Stimulated activated CD4-positive, alpha-beta T cell treated with anti-CD3 and anti-CD28 coated beads, Interleukin-4, amount 100 ng/mL, for 1 hour (primary cell): ENCODE results near the gene NSUN2.

Experiments used
- DNase-seq: peaks from one replicate; pipeline ENCODE4 v3.0.0-alpha.2; 2020

The NSUN2 gene

DNA sequence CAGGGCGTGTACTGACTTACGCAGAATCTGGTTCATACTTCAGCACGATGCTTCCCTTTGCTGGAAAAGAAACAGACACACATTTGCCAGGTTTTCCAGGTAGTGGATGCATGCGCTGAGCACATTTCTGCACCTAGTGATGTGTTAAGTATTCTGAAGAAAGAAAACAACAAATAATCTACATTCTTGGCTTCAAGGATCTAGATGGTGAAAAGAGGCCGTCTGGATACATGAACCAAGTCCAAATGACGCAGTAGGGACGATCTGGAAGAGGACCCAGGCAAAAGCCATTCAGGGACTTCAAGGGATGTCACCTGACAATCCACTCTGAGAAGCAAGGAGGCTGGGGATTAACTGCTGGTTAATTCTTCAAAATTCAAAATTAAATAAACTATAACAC lies 30.4 kb downstream of the NSUN2 start:
- no peak for DNase-seq

DNA sequence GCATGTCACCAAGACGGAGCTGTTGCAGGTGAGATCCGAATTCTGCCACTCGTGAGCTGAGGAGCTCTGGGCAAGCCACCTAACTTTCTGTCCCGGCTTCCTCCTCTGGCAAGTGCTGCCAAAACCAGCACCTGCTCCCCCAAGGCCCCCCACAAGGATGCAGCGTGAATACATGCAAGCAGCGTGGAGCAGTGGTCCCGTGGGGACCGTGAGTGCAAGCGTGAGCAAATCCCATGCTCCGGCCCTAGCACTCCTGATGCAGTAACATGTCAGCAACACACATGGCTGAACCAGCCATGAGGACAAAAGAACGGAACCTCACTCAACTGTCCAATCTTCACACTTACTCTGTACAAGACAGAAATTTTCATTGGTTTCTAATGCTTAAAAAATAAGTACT lies 31.0 kb downstream of the NSUN2 start:
- no peak for DNase-seq

DNA sequence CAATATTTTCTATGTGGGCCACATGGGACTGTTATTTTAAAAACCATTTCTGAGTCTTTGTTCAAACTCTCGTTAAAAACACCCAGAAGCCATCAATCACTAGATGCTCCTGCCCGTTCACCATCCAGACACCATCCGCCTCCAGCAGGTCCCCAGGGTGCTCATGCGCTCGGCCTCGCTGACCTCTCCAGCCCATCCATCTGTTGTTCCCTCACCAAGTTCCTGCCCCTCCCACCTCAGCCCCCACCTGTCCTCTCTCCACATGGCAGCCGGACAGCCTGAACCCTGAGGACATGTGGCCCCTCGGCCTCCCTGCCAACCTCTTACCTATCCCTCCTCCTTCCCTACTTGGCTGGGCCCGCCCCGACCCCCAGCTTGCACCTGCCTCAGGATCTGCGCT lies 31.6 kb downstream of the NSUN2 start:
- DNase-seq, result no peak

DNA sequence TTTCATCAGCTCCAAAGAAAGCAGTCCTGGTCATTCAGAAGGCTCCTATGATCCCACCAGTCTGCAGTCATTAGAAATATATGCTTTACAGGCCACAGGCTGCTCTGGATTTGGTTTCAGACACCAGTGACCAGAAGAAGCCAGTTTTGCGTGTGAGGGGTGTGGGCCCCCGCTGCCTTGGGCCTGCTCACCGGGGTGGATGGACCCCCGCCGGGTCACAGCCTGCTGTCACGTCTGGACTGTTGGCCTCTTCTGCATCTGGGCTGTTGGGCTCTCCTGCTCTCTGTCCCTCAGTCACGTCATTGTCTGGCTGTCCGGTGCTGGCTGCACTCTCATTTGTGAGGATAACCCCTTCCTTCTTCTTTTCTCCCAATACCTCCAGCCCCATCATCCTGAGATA lies 33.1 kb downstream of the NSUN2 start:
- no peak for DNase-seq

DNA sequence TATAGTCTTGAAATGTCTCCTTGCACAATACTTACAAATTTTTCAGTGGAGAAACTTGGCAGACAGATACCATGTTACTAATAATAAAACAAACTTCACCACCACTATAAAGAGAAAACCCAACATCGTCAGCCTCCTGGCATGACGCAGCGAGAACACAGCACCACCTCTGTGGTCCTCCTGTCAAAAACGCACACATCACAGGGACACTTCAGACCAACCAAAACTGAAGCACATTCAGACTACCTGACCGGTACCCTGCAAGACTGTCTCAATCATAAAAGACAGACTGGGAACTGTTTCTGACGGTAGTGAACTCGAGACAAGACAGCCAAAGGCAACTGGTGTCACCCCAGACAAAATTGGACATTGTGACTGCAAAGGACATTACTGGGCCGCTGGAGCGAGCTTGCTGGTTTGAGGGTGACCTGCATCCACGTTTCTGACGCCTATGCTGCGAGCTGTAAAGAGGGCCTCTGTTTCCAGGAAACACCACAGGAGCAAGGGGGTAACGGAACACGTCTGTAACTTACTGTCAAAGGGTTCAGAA lies 34.4 kb downstream of the NSUN2 start:
- DNase-seq, result no peak

DNA sequence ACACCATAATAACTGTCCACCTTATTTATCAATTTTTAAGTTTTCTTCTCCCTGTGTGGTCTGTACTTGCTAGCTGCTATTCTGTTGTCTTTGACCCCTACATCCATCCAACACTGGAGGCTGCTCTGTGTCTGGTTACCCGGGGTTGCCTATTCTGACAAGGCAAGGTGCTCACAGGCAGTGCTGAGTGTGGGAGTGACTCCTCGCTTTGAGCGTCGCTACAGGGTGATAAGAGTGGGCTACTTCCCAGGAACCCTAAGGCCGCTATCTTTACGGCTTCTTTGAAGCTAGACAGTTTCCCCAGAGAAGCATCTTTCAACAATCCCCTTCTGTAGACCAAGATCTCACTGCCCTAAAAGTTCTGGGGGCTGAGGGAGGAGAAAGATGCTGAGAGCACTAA lies 35.3 kb downstream of the NSUN2 start:
- DNase-seq, result no peak

DNA sequence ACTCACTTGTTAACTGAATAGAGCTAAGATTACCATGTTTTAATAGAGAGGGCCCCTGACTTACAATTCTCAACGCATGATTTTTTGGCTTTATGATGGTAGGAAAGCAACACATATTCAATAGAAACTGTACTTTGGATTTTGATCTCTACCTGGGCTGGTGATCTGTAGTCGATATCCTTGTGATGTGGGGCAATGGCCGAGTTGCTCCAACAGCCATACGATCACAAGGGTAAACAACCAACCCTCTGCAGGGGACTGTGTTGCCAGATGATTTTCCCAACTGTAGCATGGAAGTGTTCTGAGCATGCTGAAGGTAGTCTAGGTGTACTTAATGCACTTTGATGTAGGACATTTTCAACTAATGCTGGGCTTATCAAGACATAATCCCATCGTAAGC lies 36.5 kb downstream of the NSUN2 start:
- DNase-seq, result no peak

DNA sequence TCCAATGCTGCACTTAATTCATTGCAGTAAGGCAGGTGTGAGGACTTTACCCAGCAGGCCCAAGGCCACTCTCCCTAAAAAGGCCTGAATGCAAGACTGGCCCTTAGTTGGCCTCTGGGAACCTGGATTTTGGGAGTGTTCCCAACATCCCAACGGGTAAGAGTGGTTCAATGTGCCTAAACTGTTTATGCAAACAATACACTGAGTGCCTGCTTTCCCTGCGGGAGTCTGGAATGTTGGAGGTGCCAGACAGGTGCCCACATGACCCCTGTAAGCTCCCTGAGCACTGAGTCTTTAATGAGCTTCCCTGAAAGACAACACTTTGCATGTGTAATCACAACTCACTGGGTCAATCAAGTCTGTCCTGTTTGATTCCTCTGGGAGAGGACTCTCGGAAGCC lies 37.4 kb downstream of the NSUN2 start:
- no peak for DNase-seq

DNA sequence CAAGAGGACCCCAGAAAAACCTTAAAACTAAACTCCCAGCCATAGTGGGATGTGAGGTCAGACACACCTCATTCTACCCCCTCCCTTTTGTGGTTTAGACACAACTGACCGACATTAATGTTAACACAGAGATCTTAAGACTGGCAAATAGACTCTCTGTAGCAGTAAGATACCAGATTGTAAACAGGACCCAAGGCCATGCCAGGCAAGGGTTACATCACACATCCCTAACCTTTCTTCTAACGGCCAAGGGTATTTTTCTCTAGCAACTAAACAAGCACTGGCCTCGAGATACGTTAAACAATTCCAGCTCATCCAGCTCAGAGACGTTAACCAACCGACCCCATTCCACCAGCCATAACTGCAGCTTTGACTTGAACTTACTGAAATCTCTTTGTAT lies 38.8 kb downstream of the NSUN2 start:
- DNase-seq, result no peak

DNA sequence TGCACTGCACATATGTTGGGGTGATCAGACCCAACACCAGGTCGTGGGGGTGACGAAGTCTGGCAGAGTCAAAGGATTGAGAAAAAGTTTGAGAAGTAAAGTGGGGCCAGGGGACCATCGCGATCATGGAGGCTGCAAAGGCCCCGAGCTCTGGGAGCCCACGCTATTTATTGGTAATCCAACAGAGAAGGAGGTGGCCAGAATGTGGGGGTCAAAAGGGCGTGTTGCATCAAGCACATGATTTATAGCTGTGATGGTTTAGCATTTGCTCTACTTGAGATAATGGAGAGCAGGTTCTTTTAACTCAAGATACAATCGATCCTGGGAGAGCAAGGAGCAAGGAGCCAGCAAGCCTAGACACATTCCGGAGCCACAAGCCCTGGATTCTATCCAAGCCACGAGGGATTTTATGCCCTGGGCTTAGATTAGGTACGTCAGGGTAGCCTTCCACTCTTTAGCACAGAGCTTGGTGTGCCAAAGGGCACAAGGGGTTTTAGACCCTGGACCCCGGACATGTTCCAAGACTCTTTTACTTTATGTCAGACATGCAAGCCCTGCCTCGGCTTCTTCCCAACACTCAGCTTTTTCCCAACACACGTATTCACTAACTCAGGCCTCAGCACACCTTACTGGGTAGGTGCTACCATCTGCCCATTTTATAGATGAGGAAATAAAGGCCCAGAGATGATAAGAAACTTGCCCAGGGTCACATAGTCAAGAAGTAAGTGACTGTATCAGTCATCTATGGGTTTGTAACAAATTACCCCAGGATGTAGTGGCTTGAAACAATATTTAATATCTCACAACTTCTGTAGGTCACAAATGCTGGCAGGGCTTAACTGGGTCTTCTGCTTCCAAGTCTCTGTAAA lies 39.5 kb downstream of the NSUN2 start:
- DNase-seq, result no peak

DNA sequence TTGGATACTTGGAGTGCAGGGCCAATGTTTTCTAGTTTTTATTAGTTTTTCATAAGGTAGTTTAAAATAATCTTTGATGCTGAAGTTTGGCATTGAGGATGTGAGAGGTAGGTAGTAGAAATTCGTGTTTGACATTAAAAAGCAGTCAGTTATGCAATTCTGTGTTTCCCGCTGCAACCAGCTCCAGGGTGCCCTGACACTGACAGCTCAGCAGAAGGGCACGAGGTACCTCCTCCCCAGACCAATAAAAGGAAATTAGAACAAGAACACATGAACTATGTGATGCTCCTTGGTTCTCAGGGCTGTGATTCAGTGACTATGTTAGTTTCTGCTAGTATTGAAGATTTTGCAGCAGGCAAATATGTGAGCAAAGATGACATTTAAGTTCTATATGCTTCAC lies 40.2 kb downstream of the NSUN2 start:
- DNase-seq, result no peak

DNA sequence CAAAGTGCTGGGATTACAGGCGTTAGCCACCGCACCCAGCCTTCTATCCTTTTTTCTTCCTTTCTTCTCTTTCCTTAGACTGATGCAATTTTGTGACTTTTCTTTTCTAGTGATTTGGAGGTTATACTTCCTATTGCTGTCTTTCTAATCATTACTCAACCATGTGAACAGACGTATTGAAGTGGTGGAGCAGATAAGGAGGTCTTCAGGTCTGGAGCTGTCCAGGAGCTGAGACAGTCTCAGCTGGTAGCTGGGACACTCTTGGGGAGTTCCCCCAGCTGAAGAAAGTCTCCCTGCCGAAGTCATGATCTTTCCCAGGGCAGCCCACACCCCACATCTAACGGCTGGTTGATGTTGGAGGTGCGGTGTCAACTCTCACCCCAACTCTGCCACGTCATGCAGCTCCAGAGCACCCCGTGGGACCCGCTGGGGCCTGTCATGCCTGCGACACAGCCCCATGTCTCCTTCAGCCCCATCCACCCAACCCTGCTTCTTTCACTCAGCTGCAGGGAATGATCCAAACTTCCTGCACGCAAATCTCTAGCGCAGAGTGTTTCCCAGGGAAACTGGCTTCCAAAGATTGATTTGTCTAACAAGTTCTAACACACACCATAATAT lies 41.1 kb downstream of the NSUN2 start:
- DNase-seq, result no peak

DNA sequence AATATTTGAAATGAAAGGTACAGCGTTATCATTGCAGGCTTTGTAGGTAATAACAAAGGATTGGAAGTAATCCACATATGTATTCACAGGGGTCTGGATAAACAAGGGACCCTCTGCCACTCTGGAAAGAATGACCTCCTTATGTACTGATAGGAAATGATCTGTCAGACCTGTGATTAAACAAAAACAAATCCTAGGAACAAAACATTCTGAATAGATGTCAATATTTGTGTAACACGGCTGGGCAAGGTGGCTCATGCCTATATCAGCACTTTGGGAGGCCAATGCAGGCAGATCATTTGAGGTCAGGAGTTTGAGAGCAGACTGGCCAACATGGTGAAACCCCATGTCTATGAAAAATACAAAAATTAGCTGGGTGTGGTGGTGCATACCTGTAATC lies 42.3 kb downstream of the NSUN2 start:
- DNase-seq, result no peak

DNA sequence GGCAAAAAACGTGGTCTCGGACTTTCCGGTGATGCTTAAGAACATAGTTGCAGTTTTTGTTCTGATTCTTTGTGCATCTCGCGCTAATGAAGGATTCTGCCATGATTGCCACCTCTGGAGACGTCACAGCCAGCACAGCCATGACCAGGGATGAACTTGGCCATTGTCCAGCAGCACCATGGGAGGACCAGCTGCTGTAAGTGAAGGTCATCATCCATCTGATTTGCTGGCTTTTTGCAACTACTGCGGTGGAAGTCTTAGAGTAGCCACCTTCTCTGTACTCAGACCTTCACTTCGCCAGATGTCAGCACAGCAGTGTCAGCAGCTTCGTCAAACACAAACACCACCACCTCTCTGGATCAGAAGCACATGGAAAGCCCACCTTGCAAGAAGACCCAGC lies 45.7 kb downstream of the NSUN2 start:
- DNase-seq, result no peak

DNA sequence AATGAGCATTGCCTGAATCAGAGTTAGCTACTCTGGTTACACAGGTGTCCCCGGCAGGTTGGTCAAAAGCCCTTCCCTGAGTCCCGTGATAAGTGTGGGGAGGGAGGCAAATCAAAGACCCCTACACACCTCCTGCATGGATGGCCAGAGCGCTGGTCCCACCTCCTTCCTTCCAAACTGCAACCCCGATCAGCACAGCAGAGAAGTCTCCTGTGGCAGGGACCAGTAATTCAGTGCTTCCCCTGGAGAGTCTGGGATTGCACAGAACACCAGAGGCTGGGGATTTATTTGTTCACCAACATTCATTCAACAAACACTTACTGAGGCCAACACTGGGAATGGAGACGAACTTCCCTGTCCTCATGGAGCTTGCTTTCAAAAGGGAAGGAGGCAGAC lies 46.2 kb downstream of the NSUN2 start:
- no peak for DNase-seq

DNA sequence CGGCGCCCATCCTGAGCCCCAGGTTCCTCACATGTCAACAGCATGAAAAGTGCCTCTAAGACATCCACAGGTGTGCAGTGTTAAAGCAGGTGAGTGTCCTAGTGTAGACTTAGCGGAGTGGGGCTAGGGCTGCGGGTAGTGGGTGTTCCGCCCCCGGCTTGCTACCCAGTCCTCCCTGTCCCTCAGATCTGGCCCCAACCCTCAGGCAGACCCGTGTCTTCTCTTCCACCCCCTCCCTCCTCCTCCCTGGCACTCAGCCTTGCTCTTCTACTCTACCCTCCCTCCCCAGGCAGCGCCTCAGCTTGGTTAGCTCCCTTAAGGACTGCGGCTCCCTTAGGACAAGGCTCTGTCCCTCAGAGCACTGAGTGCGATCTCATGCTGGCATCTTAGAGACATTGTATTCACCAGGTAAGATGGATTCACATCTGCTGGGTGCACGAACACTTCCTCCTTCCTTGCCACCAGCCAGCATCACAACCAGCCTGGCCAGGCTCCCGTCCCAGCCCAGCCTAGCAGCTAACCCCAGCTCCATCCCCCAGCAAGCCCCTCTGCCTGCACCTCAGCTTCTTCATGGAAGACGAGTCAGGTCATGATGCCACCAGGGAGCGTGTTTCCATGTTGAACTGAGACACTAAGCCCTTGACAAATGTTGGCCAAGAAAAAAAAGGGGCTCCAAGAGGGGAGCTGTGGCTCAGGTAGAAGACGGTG lies 46.8 kb downstream of the NSUN2 start:
- DNase-seq, result no peak

DNA sequence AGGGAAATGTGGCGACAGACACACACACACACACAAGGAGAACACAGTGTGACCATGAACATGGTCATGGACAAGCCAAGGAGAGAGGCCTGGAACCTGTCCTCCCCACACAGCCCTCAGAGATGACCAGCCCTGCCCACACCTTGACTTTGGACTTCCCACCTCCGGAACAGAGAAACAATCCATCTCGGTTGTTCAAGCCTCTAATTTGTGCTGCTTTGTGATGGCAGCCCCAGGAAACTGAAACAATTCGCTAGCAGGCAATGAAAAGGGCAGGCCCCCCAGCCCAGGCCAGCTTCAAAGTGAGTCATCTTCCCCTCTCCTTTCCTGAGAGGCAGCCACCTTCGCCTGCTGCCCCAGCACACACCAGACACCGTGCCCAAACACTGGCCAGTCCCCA lies 47.7 kb downstream of the NSUN2 start:
- no peak for DNase-seq

DNA sequence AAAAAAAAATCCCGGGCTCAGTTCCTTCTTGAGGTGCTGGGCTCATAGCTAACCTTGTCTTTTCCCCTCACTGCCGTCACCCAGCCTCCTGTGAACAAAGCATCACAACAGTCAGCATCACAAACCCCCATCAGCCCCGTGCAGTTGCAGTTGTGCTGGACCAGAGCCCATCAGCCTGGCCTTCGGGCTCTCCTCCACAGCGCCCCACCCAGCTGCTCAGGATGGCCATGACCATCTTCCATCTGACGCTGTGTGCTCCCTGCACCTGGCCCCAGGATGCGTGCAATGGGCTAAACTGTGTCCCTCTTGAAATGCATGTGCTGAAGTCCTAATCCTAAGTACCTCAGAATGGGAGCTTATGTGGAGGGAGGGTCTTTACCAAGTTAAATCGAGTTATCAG lies 48.1 kb downstream of the NSUN2 start:
- DNase-seq, result no peak

DNA sequence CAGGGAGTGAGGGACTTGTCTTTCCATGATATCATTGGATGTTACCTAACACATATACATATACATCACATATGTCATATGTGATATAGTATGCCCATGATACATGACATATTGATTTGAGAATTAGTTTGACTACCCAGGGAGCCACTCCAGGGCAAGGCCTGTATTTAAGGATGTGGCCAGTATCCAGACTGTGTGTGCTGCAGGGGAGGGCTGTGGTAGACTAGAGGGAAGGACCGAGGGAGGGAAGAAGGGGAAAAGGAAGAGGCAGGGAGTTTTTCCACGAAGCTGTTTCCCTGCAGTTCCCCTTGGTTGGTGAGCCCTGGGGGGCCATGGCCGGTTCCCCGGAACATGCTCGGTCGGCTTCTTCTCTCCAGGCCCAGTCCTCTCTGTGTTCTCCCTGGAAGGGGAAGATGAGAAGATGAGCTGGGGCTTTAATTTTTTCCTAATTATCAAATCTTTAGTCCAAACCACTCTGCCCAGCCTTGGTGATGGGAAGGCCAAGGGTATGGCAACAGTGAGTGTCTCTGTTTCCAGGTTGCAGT lies 48.7 kb downstream of the NSUN2 start:
- no peak for DNase-seq

DNA sequence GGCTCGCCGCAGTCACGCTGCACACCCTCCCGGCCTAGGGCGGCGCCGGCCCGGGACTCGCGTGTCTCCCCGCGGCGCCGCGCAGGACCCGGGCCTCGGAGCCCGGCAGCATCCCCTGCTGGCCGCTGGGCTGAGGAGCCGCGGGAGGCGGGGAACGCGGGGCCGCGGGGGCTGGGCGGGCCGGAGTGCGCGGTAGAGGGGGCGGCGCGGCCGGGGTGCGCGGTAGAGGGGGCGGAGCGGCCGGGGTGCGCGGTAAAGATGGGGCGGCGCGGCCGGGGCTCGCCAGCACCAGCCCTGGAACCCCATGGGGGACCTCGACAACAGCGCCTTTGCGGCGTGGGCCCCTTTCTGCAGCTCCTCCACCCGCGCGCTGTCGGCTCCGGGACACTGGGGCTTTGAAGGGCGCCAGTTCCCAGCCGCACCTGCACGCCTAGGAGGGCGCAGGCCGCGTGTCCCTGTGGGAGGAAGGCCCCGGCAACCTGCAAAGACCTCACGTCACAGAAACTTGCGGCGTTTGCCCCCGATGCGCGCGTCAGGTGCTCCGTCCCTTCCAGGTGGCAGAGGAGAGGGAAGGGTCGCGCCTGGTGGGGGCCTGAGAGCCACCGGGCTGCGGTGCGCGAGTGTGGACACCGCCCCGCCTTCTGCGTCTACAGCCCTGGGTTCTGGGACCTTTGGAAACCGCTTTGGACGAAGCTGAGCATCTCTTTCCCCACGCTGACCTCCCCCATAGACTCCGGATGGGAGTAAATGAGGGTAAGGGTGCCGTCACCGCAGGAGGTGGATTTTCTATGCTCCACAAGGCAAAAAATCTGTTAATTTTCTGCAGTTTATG lies 49.6 kb downstream of the NSUN2 start:
- DNase-seq, result peak; percentile 11

DNA sequence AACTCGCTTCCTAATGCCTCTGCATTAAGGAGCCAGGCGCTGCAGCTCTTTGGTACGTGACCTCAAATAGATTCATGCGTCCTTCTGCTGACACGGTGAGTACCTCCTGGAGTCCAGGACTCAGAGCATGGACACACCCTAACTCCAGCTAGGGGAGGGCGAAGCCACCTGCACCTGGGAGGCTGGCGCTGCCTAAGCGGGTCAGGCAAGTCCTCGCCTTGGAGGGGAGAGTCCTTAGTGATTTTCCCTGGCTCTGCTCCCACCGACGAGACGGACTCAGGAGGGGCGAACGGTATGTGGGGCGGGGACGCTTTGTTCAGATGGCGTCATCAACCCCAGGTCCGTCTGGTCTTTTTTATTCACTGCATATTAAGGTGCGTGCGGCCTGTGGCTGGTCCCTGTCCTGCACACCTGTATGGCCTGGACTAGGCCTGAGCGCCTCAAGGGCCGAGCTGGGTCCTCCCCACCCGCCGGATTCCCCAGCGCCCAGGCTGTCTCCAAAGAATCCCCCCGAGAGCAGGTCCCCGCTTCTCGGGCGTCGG lies 50.3 kb downstream of the NSUN2 start:
- no peak for DNase-seq
